Astrocyte (in vitro differentiated cells and primary cell): Measurements from ENCODE around the gene PLK3. TPM values are rescaled to one million over a fixed set of nuclear protein-coding genes. Genes with fewer than 3 reads are reported as not detected.

Experiments used
- DNase-seq: peaks from one replicate; pipeline ENCODE4 v3.0.0-alpha.2; 2010; ENCODE audit warnings: low read depth
- FAIRE-seq: peaks from 2 replicates; lab custom pipeline; 2011; peaks lifted over from hg19 to GRCh38; lab: Jason Lieb, UNC
- H2AFZ ChIP-seq: 2 replicates; pipeline ENCODE4 v1.6.0; 2012; ENCODE audit warnings: low read depth, low read length, inconsistent platforms
- H3K27ac ChIP-seq: 2 replicates; pipeline ENCODE4 v1.5.1; 2011; ENCODE audit warnings: low read depth, low read length, inconsistent platforms
- H3K27me3 ChIP-seq: 2 replicates; pipeline ENCODE4 v1.6.0; 2011; ENCODE audit warnings: low read length, inconsistent platforms; ENCODE audit not compliant: insufficient read depth
- H3K36me3 ChIP-seq: 2 replicates; pipeline ENCODE4 v1.5.1; 2011; ENCODE audit warnings: low read length, inconsistent platforms; ENCODE audit not compliant: insufficient read depth
- H3K4me1 ChIP-seq: 2 replicates; pipeline ENCODE4 v1.5.1; 2011; ENCODE audit warnings: low read length, inconsistent platforms; ENCODE audit not compliant: insufficient read depth
- H3K4me2 ChIP-seq: 2 replicates; pipeline ENCODE4 v1.6.0; 2012; ENCODE audit warnings: low read length, inconsistent platforms
- H3K4me3 ChIP-seq: 2 replicates; pipeline ENCODE4 v1.5.1; 2011; ENCODE audit warnings: low read depth, mild to moderate bottlenecking, low read length, inconsistent platforms; ENCODE audit not compliant: insufficient read depth
- H3K79me2 ChIP-seq: 2 replicates; pipeline ENCODE4 v1.6.0; 2012; ENCODE audit warnings: mild to moderate bottlenecking, low read length, inconsistent platforms; ENCODE audit not compliant: insufficient read depth
- H3K9ac ChIP-seq: 2 replicates; pipeline ENCODE4 v1.6.0; 2012; ENCODE audit warnings: mild to moderate bottlenecking, low read length, inconsistent platforms
- H3K9me3 ChIP-seq: 2 replicates; pipeline ENCODE4 v1.5.1; 2012; ENCODE audit warnings: low read depth, mild to moderate bottlenecking, low read length, inconsistent platforms; ENCODE audit not compliant: insufficient read depth
- H4K20me1 ChIP-seq: 2 replicates; pipeline ENCODE4 v1.6.0; 2012; ENCODE audit warnings: low read length, inconsistent platforms; ENCODE audit not compliant: insufficient read depth
- H3K27ac Mint-ChIP-seq: one replicate; pipeline ENCODE4 v1.8.0; 2021; ENCODE audit warnings: mild to moderate bottlenecking, mixed read lengths; ENCODE audit not compliant: unreplicated experiment
- H3K27me3 Mint-ChIP-seq: one replicate; pipeline ENCODE4 v1.8.0; 2021; ENCODE audit warnings: low read depth, mixed read lengths; ENCODE audit not compliant: unreplicated experiment
- H3K36me3 Mint-ChIP-seq: one replicate; pipeline ENCODE4 v1.8.0; 2021; ENCODE audit warnings: low read depth, mixed read lengths; ENCODE audit not compliant: unreplicated experiment
- H3K4me1 Mint-ChIP-seq: one replicate; pipeline ENCODE4 v1.8.0; 2021; ENCODE audit warnings: low read depth, mixed read lengths; ENCODE audit not compliant: unreplicated experiment
- H3K4me3 Mint-ChIP-seq: one replicate; pipeline ENCODE4 v1.8.0; 2021; ENCODE audit warnings: mild to moderate bottlenecking, moderate library complexity, mixed read lengths; ENCODE audit not compliant: unreplicated experiment
- H3K9me3 Mint-ChIP-seq: one replicate; pipeline ENCODE4 v1.8.0; 2021; ENCODE audit warnings: mild to moderate bottlenecking, mixed read lengths; ENCODE audit not compliant: unreplicated experiment
- EZH2 ChIP-seq: IDR thresholded peaks from 2 replicates; pipeline ENCODE4 v1.6.1; 2012; ENCODE audit warnings: mild to moderate bottlenecking, low read length, inconsistent platforms; ENCODE audit not compliant: insufficient read depth
- total RNA-seq: library from RNA; stranded (reverse); gene quantifications from 2 replicates; pipeline ENCODE4 v1.2.1, GENCODE V29; 2021
- TF ChIP-seq, protein P1 (sequence below): IDR thresholded peaks from 2 replicates; pipeline ENCODE4 v1.5.1; 2011; ENCODE audit warnings: low read depth, mild to moderate bottlenecking, inconsistent platforms, low read length, moderate library complexity; ENCODE audit not compliant: insufficient read depth

The PLK3 gene
- total RNA-seq, 1 donor from 2014 or later = 66.4 TPM

DNA sequence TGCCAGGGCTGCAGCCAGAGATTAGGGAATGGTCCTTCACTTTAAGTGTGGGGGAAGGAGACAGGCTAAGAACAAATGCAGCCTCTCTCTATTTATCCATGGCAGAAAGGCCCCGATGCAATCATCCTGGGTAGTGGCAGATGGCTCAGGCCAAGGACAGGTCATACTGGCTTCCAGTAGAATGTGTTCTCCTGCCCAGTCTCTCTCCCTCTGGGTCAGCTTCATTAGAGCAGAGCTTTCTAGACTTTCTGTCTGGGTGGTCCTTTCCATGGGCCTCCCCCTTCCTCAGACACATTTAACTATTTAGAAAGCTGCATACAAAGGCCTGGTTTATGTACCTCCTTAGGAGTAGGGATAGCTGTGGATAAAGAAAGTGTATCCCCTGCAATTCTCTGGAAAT lies 47.7 kb downstream of the PLK3 start:
- DNase-seq = no peak
- no peak overlapping the region for H3K27ac ChIP-seq
- Mint-ChIP-seq H3K36me3 (peaks cover 23% of the 10 kb centered on the region), H3K9me3 (peaks cover 2% of the 10 kb centered on the region), H3K27me3 (peaks cover 4% of the 10 kb centered on the region), H3K4me3 (no peak overlapping the region), H3K4me1 (no peaks in the 10 kb centered on the region), H3K27ac (no peak overlapping the region)
- no peaks in the 10 kb centered on the region for H4K20me1 ChIP-seq
- no peaks in the 10 kb centered on the region for H3K36me3 ChIP-seq
- H3K4me1 ChIP-seq = no peaks in the 10 kb centered on the region
- no peak for FAIRE-seq
- no peaks in the 10 kb centered on the region for H3K9me3 ChIP-seq
- H3K4me3 ChIP-seq = no peak overlapping the region
- H2AFZ ChIP-seq = no peak overlapping the region
- H3K79me2 ChIP-seq = no peaks in the 10 kb centered on the region
- H3K9ac ChIP-seq = no peak overlapping the region
- TF ChIP-seq, protein P1, sequence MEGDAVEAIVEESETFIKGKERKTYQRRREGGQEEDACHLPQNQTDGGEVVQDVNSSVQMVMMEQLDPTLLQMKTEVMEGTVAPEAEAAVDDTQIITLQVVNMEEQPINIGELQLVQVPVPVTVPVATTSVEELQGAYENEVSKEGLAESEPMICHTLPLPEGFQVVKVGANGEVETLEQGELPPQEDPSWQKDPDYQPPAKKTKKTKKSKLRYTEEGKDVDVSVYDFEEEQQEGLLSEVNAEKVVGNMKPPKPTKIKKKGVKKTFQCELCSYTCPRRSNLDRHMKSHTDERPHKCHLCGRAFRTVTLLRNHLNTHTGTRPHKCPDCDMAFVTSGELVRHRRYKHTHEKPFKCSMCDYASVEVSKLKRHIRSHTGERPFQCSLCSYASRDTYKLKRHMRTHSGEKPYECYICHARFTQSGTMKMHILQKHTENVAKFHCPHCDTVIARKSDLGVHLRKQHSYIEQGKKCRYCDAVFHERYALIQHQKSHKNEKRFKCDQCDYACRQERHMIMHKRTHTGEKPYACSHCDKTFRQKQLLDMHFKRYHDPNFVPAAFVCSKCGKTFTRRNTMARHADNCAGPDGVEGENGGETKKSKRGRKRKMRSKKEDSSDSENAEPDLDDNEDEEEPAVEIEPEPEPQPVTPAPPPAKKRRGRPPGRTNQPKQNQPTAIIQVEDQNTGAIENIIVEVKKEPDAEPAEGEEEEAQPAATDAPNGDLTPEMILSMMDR = no peak
- no peak for TF ChIP-seq EZH2
- H3K4me2 ChIP-seq = no peak overlapping the region
- no peaks in the 10 kb centered on the region for H3K27me3 ChIP-seq

DNA sequence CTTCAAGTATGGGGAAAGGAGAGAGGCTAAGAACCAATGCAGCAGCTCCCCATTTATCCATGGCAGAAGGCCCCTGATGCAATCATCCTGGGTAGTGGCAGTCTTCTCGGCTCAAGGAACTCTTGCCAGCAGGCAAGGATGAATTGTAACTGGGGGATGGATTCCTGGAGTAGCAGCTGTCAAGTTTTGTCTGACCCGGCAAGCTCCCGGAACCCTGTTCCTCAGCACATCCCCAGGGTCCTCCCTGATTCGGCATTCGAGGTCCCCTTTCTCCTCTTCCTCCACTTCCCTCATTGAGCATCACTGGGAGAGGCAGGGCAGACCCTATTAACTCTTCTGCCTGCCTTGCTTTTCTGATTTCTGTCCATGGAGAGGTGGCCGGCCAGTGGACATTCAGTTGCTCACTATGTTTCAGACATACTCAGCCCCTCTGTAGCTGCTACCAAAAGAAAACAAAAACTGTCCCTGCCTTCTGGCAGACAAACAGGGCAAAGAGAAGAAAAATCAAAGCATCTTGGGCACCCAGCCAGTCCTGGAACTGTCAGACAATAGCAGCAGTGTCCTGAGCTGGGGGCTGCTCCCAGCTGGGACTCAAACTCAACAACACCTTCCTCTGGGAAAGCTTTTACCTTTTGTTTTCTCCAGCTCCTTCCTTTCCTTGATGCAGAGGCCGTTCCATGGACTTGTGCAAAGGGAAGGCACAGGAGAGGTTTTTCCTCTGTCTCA lies 48.4 kb downstream of the PLK3 start:
- no peak overlapping the region for H3K4me3 ChIP-seq
- Mint-ChIP-seq H3K27me3 (peaks cover 4% of the 10 kb centered on the region), H3K27ac (no peak overlapping the region), H3K4me3 (no peak overlapping the region), H3K4me1 (no peaks in the 10 kb centered on the region), H3K9me3 (peaks cover 4% of the 10 kb centered on the region), H3K36me3 (peaks cover 28% of the 10 kb centered on the region)
- no peaks in the 10 kb centered on the region for H3K9me3 ChIP-seq
- no peaks in the 10 kb centered on the region for H3K27me3 ChIP-seq
- no peak overlapping the region for H2AFZ ChIP-seq
- H3K79me2 ChIP-seq = no peaks in the 10 kb centered on the region
- FAIRE-seq (no peak), DNase-seq (no peak)
- TF ChIP-seq EZH2 = no peak
- TF ChIP-seq, protein P1 = no peak
- no peaks in the 10 kb centered on the region for H3K36me3 ChIP-seq
- no peaks in the 10 kb centered on the region for H3K4me1 ChIP-seq
- H3K27ac ChIP-seq = no peak overlapping the region
- no peaks in the 10 kb centered on the region for H4K20me1 ChIP-seq
- H3K4me2 ChIP-seq = no peak overlapping the region
- no peak overlapping the region for H3K9ac ChIP-seq

DNA sequence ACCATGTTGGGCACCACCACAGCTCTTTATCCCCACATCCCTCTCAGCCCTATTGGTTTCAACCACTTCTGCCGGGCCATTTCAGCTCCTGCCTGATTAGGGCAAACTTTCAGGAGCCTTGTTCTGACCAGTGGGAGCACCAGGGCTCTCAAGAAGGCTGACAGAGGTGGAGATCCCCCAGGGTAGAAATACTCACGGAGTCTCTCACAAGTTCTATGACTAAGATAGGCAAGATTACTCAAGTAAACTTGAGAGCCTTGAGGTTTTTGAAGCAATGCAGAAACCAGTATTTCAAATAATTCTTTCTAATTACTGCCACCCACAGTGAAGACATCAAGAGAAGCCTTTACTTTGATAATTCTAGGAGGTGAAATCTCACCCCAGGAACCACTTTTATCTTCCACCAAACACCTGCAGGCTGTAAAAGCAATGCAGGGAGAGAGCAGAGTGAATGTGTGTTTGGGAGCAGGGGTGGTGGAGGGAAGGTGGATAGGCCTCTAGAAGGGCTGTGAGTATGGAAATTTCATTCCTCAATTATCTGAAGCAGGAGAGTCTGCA lies 49.5 kb downstream of the PLK3 start:
- Mint-ChIP-seq H3K4me1 (no peaks in the 10 kb centered on the region), H3K27me3 (peaks cover 4% of the 10 kb centered on the region), H3K9me3 (peaks cover 2% of the 10 kb centered on the region), H3K27ac (no peak overlapping the region), H3K4me3 (no peak overlapping the region), H3K36me3 (peaks cover 28% of the 10 kb centered on the region)
- DNase-seq (no peak), FAIRE-seq (no peak)
- H3K27me3 ChIP-seq = no peaks in the 10 kb centered on the region
- H3K27ac ChIP-seq = no peak overlapping the region
- H3K4me1 ChIP-seq = no peaks in the 10 kb centered on the region
- H3K79me2 ChIP-seq = no peaks in the 10 kb centered on the region
- no peaks in the 10 kb centered on the region for H4K20me1 ChIP-seq
- H3K4me3 ChIP-seq = no peak overlapping the region
- H3K9me3 ChIP-seq = no peaks in the 10 kb centered on the region
- no peaks in the 10 kb centered on the region for H3K36me3 ChIP-seq
- no peak overlapping the region for H3K9ac ChIP-seq
- H3K4me2 ChIP-seq = no peak overlapping the region
- TF ChIP-seq EZH2 = no peak
- TF ChIP-seq, protein P1 = no peak
- no peak overlapping the region for H2AFZ ChIP-seq
